Activated CD4-positive, alpha-beta T cell treated with anti-CD3 and anti-CD28 coated beads, Interleukin-10, Interleukin-2, amounts not matched to agents 100 ng/mL and 50 ng/mL, durations not matched to agents 16 hours and 8 hours (primary cell): ENCODE results near the gene PXDN.
"Not testable (repeated sequence)": the region's sequence is repeated elsewhere in the genome, so short reads cannot be mapped to it uniquely, and the experiment has no call there.

ENCODE experiments used
- DNase-seq: peaks from one replicate; pipeline ENCODE4 v3.0.0-alpha.2; 2020

PXDN gene

DNA sequence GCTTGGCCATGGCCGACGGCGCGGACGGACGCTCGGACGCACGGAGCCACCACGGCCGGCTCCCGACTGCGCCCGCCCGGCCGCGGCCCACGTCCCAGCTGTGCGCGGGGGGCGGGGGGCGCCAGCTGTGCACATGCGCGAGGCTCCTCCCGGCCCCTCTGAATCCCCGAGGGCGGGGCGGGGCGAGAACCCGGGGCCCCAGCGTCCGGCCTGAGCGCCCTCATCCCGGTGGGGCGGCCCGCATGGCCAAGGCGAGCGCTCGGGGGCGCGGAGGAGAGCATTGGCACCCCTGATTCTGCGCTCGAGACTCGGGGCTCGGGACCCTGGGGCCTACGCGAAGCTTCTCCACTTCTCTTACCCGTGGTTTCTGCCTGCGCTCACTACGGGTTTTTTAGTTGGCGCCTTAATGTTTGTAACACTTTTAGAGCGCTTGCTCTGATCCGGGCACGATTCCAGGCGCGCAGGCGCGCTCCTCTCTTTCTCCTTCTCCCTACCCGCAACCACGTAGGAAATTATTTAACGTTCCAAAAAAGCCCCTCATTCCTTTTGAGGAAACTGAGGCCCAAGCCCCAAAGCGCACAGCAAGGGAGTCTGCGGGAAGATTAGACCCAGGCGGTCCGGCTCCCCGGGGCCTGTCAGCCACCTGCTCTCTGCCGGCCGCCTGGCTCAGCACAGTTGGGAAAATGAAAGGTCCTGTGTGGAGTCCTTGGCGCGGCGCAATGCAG is at the start of gene PXDN:
TSS of gene PXDN (minus strand) at position 70 of the 725 bp plus-strand sequence. CDS start at position 10, 60 bp downstream.
- DNase-seq, result no peak

- DNase-seq, result no peak
Measured at GRCh38 chr2:1793868-1794445, 49.6 kb upstream of the PXDN start.

DNA sequence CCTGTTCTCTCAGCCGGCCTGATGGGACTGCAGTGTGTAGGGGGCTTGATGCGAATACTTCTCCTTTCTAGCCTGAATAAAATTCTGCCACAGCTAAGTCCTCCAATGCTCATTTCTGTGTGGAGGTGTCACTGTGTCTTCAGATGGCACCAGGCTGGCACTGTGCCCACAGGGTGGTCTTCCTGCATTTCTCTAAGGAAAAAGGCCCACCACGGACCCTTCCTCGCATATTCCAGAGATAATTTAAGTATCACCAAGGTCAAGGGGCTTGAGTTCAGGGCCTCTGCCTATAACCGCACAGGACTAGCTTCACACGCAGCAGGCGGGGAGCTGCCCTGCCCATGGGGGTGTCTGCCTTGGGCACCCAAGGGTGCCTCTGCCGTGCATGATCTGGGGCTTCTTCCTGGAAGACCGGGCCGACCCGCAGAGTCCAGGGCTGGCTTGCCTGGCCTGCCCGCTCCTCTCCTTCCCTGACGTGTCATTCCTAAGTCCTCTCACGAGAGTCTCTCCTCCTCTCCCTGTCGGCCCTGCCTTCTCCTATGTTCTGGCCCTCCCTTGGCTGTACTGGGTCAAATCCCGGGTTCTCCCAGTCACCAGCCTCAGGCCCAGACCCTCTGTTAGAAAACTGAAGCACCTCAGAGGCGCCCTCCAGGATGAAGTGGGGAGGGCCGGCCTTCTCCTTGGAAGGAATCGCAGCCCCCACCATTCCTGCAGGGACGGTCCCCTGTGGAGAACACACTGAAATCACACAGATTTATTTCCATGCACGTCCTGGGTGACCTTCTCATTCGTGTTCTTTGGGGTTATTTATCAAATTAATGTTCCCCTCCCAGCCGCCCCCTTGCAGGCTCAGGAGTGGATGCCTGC is 48.9 kb upstream of the PXDN start:
- no peak for DNase-seq

DNA sequence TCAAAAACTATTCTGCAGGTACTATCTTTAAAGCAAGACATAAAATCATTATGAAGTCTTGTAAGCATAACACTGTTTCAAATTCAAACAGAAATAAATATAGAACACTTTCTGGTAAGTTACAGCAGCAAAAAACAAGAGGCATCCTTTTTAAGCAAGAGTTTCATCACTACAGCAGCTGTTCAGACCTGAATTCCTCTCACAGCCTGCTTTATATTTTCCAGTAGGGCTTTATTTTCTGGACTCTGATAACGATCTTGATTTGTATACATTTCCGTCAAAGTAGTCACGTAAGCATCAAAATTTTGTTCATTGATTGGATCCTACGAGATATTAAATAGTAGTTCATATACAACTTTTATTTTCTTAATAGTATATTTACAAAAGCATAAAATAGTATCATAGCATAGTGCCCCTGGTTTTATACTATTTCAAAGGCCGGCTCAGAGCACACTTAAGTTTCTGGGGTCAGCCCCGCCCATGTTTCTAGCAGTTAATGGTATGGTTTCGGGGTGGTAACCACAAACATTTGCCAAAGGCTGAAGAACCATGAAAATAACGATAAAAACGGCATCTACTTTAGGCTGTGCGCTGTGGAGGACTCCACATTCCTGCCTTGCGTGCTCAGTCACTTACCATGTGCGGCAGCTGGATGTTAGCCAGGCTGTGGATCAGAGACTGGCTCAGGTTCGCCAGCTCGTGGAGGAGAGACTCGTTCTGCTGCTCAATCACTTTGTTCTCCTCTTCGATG is 47.5 kb upstream of the PXDN start:
- DNase-seq, result no peak

DNA sequence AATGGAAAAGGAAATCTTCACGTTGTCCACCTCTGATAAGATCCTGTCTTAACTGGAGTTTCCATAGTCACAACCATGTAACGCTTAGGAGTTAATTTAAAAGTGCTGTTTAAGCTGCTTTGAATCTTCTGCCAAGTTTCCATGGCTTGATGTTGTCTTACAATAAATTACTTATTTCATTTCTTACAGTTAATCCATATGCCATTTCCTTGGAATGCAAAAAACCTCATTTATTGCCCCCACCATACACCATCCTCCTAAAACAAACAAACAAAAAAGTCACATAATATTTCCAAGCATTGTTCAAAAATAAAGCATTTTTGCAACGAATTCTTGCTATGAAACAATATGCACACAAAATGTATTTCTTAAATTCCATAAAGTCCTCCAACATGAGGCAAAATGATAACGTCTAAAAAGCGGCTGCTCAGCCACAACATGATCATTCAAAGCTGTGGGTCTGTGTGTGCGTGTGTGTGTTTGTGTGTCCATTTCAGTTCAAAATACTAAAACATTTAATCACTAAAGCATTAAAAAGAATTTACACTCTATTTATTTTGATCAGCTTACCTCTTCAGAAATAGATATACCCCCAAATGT is 46.8 kb upstream of the PXDN start:
- DNase-seq, result no peak

DNA sequence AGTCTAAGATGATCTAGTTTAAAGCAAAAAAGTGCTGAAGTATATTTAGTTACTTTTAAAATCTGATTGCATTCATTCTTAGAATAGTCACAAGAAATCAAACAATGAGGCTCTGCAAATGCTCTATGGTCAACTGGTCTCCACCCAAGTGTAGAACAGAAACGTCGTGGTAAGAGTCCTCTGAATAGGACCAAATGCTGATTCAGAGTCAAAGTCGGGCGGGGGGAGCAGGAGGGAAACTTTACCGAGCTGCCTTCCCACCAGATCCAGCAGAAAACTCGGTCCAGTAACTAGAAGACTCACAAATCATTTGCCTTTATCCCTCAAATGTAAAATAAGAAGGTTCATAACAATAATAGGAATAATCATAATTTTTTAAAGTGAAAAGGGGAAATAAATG is 46.2 kb upstream of the PXDN start:
- no peak for DNase-seq

- no peak for DNase-seq
Measured at GRCh38 chr2:1789610-1790009, 45.3 kb upstream of the PXDN start.

GRCh38 chr2:1788478-1788959 is 44.2 kb upstream of the PXDN start:
- no peak for DNase-seq

GRCh38 chr2:1787755-1788477 is 43.6 kb upstream of the PXDN start:
- no peak for DNase-seq

- DNase-seq, result no peak
Measured at GRCh38 chr2:1784986-1785617, 40.8 kb upstream of the PXDN start.

DNA sequence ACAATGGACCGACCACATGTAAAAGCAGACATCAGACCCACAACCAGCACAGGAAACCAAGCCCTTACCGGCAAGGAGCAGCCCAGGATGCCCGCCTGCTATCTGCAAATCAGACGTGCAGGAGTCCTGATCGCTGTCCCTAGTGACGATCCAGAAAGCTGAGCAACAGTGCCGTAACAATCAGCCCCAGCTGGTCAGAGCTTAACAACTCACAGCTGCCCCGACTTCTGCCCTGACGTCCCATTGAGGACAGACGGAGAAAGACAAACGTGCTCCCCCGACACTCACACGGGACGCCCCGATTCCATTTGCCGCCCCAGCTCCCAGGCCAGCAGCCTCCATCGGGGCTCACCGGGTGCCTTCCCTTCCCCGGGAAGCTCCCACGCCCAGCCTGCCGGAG is 39.8 kb upstream of the PXDN start:
- DNase-seq, result no peak

- DNase-seq, result no peak
Measured at GRCh38 chr2:1782514-1782913, 38.2 kb upstream of the PXDN start.

DNA sequence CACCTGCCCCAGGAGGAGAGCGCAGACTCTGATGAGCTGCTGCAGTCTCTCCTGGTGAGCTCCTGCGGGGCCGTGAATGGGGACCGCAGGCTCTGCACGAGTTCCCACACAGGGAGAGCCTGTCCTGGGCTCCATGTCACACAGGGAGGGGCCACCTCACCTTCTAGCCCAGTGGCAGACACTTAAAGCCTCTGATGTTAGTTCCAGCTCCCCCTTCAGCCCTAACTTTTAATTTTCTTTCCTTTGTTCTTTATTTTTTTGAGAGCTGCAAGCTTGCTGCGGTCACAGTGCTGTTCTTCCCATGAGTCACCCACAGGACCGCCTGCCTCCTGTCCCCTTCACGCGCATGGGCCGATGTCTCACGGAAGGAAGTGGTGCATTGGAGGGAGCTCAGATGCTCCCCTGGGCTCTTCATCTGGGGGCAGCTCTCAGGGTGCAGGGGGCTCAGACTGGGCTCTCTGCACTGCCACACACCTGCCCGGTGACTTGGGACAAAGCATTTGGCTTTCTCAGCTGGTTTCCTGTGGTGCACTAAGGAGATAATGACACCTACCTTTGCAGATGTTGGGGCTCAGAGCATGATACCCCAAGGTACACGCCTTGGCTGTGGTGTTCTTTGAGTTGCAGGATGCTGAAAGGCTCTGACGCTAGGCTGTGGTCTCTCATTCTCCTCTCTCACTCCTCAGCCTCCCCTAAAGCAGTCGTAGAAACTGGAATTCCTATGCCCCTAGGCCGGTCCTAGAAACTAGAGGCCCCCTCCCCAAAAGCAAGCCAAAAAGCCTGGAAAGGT is 37.2 kb upstream of the PXDN start:
- no peak for DNase-seq

GRCh38 chr2:1780693-1781092 is 36.4 kb upstream of the PXDN start:
- DNase-seq, result no peak

DNA sequence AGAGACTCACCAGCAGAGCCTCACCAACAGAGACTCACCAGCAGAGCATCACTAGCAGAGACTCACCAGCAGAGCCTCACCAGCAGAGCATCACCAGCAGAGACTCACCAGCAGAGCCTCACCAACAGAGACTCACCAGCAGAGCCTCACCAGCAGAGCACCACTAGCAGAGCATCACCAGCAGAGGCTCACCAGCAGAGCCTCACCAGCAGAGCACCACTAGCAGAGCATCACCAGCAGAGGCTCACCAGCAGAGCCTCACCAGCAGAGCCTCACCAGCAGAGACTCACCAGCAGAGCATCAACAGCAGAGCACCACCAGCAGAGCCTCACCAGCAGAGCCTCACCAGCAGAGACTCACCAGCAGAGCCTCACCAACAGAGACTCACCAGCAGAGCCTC is 35.7 kb upstream of the PXDN start:
- not testable (repeated sequence) for DNase-seq

GRCh38 chr2:1778566-1778965 is 34.3 kb upstream of the PXDN start:
- DNase-seq, result no peak

DNA sequence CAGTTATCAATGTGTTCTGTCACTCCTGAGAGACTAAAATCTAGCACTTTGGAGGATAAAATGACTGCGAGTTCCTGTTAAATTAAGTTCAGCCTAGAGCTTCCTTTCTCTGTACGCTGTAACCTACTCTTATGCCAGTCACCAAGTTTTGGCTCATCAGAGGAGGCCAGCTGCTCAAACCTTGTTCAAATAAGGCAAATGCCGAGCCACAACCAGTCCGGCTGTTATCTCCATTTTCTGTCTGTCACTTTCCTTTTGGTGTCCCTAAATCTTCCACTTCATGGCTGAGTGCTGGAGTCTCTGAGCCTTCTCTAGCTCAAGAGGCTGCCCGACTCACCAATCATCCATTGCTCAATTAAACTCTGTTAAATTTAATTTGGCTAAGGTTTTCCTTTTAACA is 33.5 kb upstream of the PXDN start:
- DNase-seq, result no peak

GRCh38 chr2:1777156-1777555 is 32.8 kb upstream of the PXDN start:
- DNase-seq, result no peak

DNA sequence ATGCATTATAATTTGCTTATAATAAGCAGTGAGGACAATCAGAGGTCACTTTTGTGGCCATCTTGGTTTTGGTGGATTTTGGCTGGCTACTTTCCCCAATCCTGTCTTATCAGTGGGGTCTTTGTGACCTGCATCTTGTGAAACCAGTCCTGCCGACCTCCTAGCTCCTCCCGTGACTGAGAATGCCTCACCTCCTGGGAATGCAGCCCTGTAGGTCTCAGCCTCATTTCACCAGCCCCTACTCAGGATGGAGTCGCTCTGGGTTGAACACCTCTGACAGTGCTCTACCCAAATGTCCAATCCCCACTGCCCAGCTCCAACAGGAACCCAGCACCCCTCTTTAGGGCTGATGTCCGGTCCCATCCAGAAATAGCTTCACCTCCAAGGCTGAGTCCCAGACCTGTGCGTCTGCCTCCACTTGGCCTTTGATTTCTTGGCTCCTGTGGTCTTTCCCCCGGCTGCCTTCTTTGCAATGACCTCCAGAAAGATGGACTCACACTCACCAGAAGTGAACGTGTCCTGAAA is 31.3 kb upstream of the PXDN start:
- DNase-seq, result no peak

DNA sequence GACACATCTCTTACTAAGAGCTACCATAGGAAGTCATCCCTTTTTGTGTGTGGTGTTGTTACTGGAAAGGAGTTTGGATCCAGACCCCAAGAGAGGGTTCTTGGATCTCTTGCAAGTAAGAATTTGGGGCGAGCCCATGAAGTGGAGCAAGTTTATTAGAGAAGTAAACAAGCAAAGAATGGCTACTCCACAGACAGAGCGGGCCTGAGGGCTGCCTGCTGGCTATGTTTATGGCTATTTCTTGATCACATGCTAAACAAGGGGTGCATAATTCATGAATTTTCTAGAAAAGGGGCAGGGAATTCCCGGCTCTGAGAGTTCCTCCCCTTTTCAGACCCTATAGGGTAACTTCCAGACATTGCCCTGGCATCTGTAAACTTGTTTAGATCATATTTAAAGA is 30.6 kb upstream of the PXDN start:
- no peak for DNase-seq
